SU-DHL-6 (cell line): ENCODE measurements around the gene CCDC85C.

Source experiments
- H2AFZ ChIP-seq: fragments of 200-600 bp; sonication (generic); 2 replicates; pipeline ENCODE4 v1.6.1; 2014; ENCODE audit warnings: low read depth, mild to moderate bottlenecking, moderate library complexity, mixed read lengths, antibody characterized with exemption, low read length; ENCODE audit not compliant: severe bottlenecking
- H3F3A ChIP-seq: fragments of 200-600 bp; shearing (Covaris generic); 2 replicates; pipeline ENCODE4 v1.6.0; 2016; ENCODE audit warnings: antibody characterized with exemption, mild to moderate bottlenecking; ENCODE audit not compliant: insufficient read depth
- H3K27ac ChIP-seq: fragments of 200-600 bp; sonication (generic); 2 replicates; pipeline ENCODE4 v1.5.1; 2016; ENCODE audit warnings: low read depth, mild to moderate bottlenecking, low read length, moderate library complexity, mixed read lengths
- H3K27me3 ChIP-seq: fragments of 200-600 bp; sonication (generic), shearing (Covaris generic); 2 replicates; pipeline ENCODE4 v1.6.0; 2014; ENCODE audit warnings: mild to moderate bottlenecking, low read length
- H3K36me3 ChIP-seq: fragments of 200-600 bp; sonication (generic); 2 replicates; pipeline ENCODE4 v1.6.1; 2014; ENCODE audit warnings: mild to moderate bottlenecking, low read length, mixed read lengths
- H3K4me2 ChIP-seq: fragments of 300-600, 200-600 bp; shearing (Covaris generic), sonication (generic); 2 replicates; pipeline ENCODE4 v1.6.0; 2014; ENCODE audit warnings: low read length, low read depth, mild to moderate bottlenecking; ENCODE audit not compliant: poor library complexity, severe bottlenecking
- H3K4me3 ChIP-seq: fragments of 200-600 bp; sonication (generic); 2 replicates; pipeline ENCODE4 v1.5.1; 2014; ENCODE audit warnings: antibody characterized with exemption, low read length, mild to moderate bottlenecking, mixed read lengths; ENCODE audit not compliant: insufficient read depth, poor library complexity, severe bottlenecking
- H3K79me2 ChIP-seq: fragments of 200-600 bp; sonication (generic); 2 replicates; pipeline ENCODE4 v1.6.1; 2014; ENCODE audit warnings: mild to moderate bottlenecking, low read length, moderate library complexity; ENCODE audit not compliant: insufficient read depth
- H3K9ac ChIP-seq: fragments of 200-600 bp; sonication (generic); 2 replicates; pipeline ENCODE4 v1.7.0; 2014; ENCODE audit warnings: mild to moderate bottlenecking, low read length
- H3K9me2 ChIP-seq: fragments of 200-600 bp; sonication (generic); replicated peaks from 2 replicates; pipeline ENCODE4 v1.6.1; 2014; ENCODE audit warnings: low read length; ENCODE audit not compliant: insufficient read depth
- H3K9me3 ChIP-seq: fragments of 200-600 bp; sonication (generic); 2 replicates; pipeline ENCODE4 v1.6.1; 2014; ENCODE audit warnings: low read length, mixed read lengths; ENCODE audit not compliant: insufficient read depth
- H4K20me1 ChIP-seq: fragments of 200-600 bp; sonication (generic); 2 replicates; pipeline ENCODE4 v1.6.1; 2014; ENCODE audit warnings: low read depth, mild to moderate bottlenecking, antibody characterized with exemption, low read length, moderate library complexity, mixed read lengths
- EZH2phosphoT487 ChIP-seq: fragments of 200-600 bp; sonication (generic), shearing (Covaris generic); conservative IDR thresholded peaks from 2 replicates; pipeline ENCODE4 v1.6.1; 2018; ENCODE audit warnings: mild to moderate bottlenecking, antibody characterized with exemption, low read length, moderate library complexity, mixed read lengths
- TF ChIP-seq, protein P1 (sequence below): fragments of 200-600 bp; sonication (generic); IDR thresholded peaks from one replicate; pipeline ENCODE4 v1.5.1; 2017; ENCODE audit warnings: antibody characterized with exemption, mild to moderate bottlenecking, low read length, moderate library complexity; ENCODE audit not compliant: insufficient read depth, poor library complexity, severe bottlenecking

CCDC85C gene

GRCh38 chr14:99497894-99498293, 106.1 kb downstream of the CCDC85C start:
- H3K9me3 ChIP-seq = no peaks in the 10 kb centered on the region
- peaks cover 6% of the 10 kb centered on the region; the same call in 1 of the 2 replicates for H4K20me1 ChIP-seq
- no peak overlapping the region for H3K9ac ChIP-seq
- TF ChIP-seq, protein P1, sequence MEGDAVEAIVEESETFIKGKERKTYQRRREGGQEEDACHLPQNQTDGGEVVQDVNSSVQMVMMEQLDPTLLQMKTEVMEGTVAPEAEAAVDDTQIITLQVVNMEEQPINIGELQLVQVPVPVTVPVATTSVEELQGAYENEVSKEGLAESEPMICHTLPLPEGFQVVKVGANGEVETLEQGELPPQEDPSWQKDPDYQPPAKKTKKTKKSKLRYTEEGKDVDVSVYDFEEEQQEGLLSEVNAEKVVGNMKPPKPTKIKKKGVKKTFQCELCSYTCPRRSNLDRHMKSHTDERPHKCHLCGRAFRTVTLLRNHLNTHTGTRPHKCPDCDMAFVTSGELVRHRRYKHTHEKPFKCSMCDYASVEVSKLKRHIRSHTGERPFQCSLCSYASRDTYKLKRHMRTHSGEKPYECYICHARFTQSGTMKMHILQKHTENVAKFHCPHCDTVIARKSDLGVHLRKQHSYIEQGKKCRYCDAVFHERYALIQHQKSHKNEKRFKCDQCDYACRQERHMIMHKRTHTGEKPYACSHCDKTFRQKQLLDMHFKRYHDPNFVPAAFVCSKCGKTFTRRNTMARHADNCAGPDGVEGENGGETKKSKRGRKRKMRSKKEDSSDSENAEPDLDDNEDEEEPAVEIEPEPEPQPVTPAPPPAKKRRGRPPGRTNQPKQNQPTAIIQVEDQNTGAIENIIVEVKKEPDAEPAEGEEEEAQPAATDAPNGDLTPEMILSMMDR = no peak
- TF ChIP-seq EZH2phosphoT487 = no peak
- H3K4me2 ChIP-seq = no peak overlapping the region
- peaks cover 2% of the 10 kb centered on the region; the same call in 1 of the 2 replicates for H3K79me2 ChIP-seq
- no peaks in the 10 kb centered on the region for H3K9me2 ChIP-seq
- H3K36me3 ChIP-seq = peaks cover 29% of the 10 kb centered on the region; the same call in 1 of the 2 replicates
- H2AFZ ChIP-seq = no peak overlapping the region
- no peak overlapping the region for H3K27ac ChIP-seq
- H3K27me3 ChIP-seq = no peaks in the 10 kb centered on the region
- H3K4me3 ChIP-seq = no peak overlapping the region
- no peaks in the 10 kb centered on the region for H3F3A ChIP-seq

GRCh38 chr14:99497341-99497740, 106.7 kb downstream of the CCDC85C start:
- H3K36me3 ChIP-seq = peaks cover 28% of the 10 kb centered on the region; the same call in 1 of the 2 replicates

GRCh38 chr14:99484106-99484505, 119.9 kb downstream of the CCDC85C start:
- no peaks in the 10 kb centered on the region for H3K9me3 ChIP-seq
- H3K4me2 ChIP-seq = no peak overlapping the region
- no peaks in the 10 kb centered on the region for H3K36me3 ChIP-seq
- H3K9me2 ChIP-seq = no peaks in the 10 kb centered on the region
- no peak overlapping the region for H3K9ac ChIP-seq
- H4K20me1 ChIP-seq = peaks cover 64% of the 10 kb centered on the region
- no peak for TF ChIP-seq EZH2phosphoT487
- TF ChIP-seq, protein P1 = no peak
- no peak overlapping the region for H3K4me3 ChIP-seq
- peaks cover 88% of the 10 kb centered on the region for H3K79me2 ChIP-seq
- H3K27me3 ChIP-seq = no peaks in the 10 kb centered on the region
- H3F3A ChIP-seq = no peaks in the 10 kb centered on the region
- no peak overlapping the region for H3K27ac ChIP-seq
- no peak overlapping the region for H2AFZ ChIP-seq

More at GRCh38 chr14:99497341-99497740, 106.7 kb downstream of the CCDC85C start:
- no peaks in the 10 kb centered on the region for H3K9me3 ChIP-seq
- no peak overlapping the region for H2AFZ ChIP-seq
- H4K20me1 ChIP-seq = peaks cover 6% of the 10 kb centered on the region; the same call in 1 of the 2 replicates
- H3K27me3 ChIP-seq = no peaks in the 10 kb centered on the region
- no peaks in the 10 kb centered on the region for H3F3A ChIP-seq
- H3K79me2 ChIP-seq = peaks cover 8% of the 10 kb centered on the region
- no peak overlapping the region for H3K4me3 ChIP-seq
- TF ChIP-seq EZH2phosphoT487 = no peak
- TF ChIP-seq, protein P1 = no peak
- H3K27ac ChIP-seq = no peak overlapping the region
- no peaks in the 10 kb centered on the region for H3K9me2 ChIP-seq
- no peak overlapping the region for H3K9ac ChIP-seq
- H3K4me2 ChIP-seq = no peak overlapping the region
